ENCODE results near the gene PPP1R1A. TPM values are rescaled to one million over a fixed set of nuclear protein-coding genes. Genes with fewer than 3 reads are reported as not detected.

PPP1R1A gene
- total RNA-seq, 4 donors from 2014 or later: 140 to 959 (median 219) TPM

- TF ChIP-seq CTCF (IDR thresholded peaks at IDR 0.05; ENCODE audit: low read depth): no peak
Measured at GRCh38 chr12:54585243-54585642, 3.2 kb downstream of the PPP1R1A start.

GRCh38 chr12:54584128-54584527 is 4.3 kb downstream of the PPP1R1A start:
- TF ChIP-seq CTCF (IDR thresholded peaks at IDR 0.05; ENCODE audit: low read depth): no peak

- TF ChIP-seq CTCF (IDR thresholded peaks at IDR 0.05; ENCODE audit: low read depth): no peak
Measured at GRCh38 chr12:54583726-54584125, 4.7 kb downstream of the PPP1R1A start.

- TF ChIP-seq CTCF (IDR thresholded peaks at IDR 0.05; ENCODE audit: low read depth): no peak
Measured at GRCh38 chr12:54581412-54581811, 7.0 kb downstream of the PPP1R1A start.

- no peak for TF ChIP-seq CTCF (IDR thresholded peaks at IDR 0.05; ENCODE audit: low read depth)
Measured at GRCh38 chr12:54579696-54580333, 8.6 kb downstream of the PPP1R1A start.

GRCh38 chr12:54579258-54579657 is 9.2 kb downstream of the PPP1R1A start:
- TF ChIP-seq CTCF (IDR thresholded peaks at IDR 0.05; ENCODE audit: low read depth): no peak

- TF ChIP-seq CTCF (IDR thresholded peaks at IDR 0.05; ENCODE audit: low read depth): no peak
Measured at GRCh38 chr12:54578778-54579177, 9.7 kb downstream of the PPP1R1A start.
